C4-2B (cell line): ENCODE measurements around the gene CRYGN.

Experiments used
- CTCF ChIP-seq: fragments of 450-650 bp; conservative IDR thresholded peaks from 2 replicates; pipeline ENCODE4 v1.5.1; 2017; ENCODE audit warnings: mild to moderate bottlenecking
- ZFX ChIP-seq: fragments of 450-650 bp; IDR thresholded peaks from 2 replicates; pipeline ENCODE4 v1.6.1; 2017

GRCh38 chr7:151391358-151391730 lies 48.6 kb downstream of the CRYGN start:
- TF ChIP-seq CTCF (no peak), ZFX (no peak)
